Hepatocyte (in vitro differentiated cells): Measurements from ENCODE around the gene SEMA4C.

ENCODE experiments used
- EZH2 ChIP-seq: fragments of 200-600 bp; sonication (generic); IDR thresholded peaks from 2 replicates; pipeline ENCODE4 v1.6.1; 2016; ENCODE audit warnings: antibody characterized with exemption, mild to moderate bottlenecking, borderline replicate concordance
- EZH2phosphoT487 ChIP-seq: fragments of 200-600 bp; sonication (generic); IDR thresholded peaks from one replicate; pipeline ENCODE4 v1.6.1; 2018; ENCODE audit warnings: antibody characterized with exemption, mild to moderate bottlenecking, low read depth, moderate library complexity; ENCODE audit not compliant: unreplicated experiment, severe bottlenecking
- TF ChIP-seq, protein P1 (sequence below): fragments of 200-600 bp; sonication (generic); IDR thresholded peaks from 2 replicates; pipeline ENCODE4 v1.5.1; 2016; ENCODE audit warnings: antibody characterized with exemption, mild to moderate bottlenecking; ENCODE audit not compliant: poor library complexity

DNA sequence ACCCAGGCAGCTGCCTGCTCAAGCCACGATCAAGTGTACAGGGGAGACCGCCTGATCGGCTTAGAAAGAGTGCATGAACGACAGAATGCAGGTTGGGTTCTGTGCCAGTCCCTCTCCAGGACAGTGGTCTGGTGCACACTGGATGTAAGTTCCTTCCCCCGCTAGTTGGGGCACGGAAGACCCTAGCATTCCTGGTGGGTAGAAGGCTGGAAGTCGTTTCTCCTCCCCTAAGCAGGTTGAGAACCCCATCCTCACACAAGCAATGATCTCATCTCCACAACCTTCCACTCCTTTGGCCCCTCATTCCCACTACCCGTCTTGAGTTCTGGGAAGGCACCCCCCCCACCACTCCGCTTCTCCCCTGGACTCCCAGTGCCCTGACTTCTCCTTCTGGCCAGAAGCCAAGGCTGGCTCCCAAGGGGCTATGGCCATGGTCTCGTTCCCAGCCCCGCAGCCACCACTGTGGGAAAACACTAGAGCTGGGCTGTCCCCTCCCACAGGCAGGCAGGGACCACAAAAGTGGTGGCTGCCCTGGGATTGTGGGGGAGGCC is 10.7 kb downstream of the SEMA4C start:
- TF ChIP-seq, protein P1, sequence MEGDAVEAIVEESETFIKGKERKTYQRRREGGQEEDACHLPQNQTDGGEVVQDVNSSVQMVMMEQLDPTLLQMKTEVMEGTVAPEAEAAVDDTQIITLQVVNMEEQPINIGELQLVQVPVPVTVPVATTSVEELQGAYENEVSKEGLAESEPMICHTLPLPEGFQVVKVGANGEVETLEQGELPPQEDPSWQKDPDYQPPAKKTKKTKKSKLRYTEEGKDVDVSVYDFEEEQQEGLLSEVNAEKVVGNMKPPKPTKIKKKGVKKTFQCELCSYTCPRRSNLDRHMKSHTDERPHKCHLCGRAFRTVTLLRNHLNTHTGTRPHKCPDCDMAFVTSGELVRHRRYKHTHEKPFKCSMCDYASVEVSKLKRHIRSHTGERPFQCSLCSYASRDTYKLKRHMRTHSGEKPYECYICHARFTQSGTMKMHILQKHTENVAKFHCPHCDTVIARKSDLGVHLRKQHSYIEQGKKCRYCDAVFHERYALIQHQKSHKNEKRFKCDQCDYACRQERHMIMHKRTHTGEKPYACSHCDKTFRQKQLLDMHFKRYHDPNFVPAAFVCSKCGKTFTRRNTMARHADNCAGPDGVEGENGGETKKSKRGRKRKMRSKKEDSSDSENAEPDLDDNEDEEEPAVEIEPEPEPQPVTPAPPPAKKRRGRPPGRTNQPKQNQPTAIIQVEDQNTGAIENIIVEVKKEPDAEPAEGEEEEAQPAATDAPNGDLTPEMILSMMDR: no peak
- no peak for TF ChIP-seq EZH2phosphoT487
- no peak for TF ChIP-seq EZH2
